Stomach (tissue), 19 donors: ENCODE data around the gene SRSF1. TPM values are rescaled to one million over a fixed set of nuclear protein-coding genes. Genes with fewer than 3 reads are reported as not detected.

Source experiments
- DNase-seq, 2 donors: peaks; one replicate each; pipeline versions ENCODE4 v3.0.0 to v3.0.0-alpha.2; 2013 to 2019
- H3K27ac ChIP-seq, 5 donors: fragments of 200-600 bp in 4 of 5; sonication (generic) in 4 of 5; one replicate each; pipeline ENCODE4 v1.5.1; 2013 to 2019; ENCODE audit warnings: mild to moderate bottlenecking in 1 of 5, moderate library complexity in 1 of 5
- H3K27me3 ChIP-seq, 3 donors: fragments of 200-600 bp; sonication (generic); one replicate each; pipeline ENCODE4 v1.5.1; 2017 to 2019; ENCODE audit warnings: mixed run types in 1 of 3
- H3K36me3 ChIP-seq, 4 donors: fragments of 200-600 bp; sonication (generic); 1 replicate in 3 of 4; 2 replicates in 1 of 4; pipeline ENCODE4 v1.5.1; 2016 to 2019
- H3K4me1 ChIP-seq, 4 donors: fragments of 200-600 bp; sonication (generic); one replicate each; pipeline ENCODE4 v1.5.1; 2016 to 2019
- H3K4me3 ChIP-seq, 4 donors: fragments of 200-600 bp; sonication (generic) in 3 of 4; one replicate each; pipeline ENCODE4 v1.5.1; 2016 to 2019; ENCODE audit warnings: mild to moderate bottlenecking in 1 of 4
- H3K9me3 ChIP-seq, 4 donors: fragments of 200-600 bp; sonication (generic); one replicate each; pipeline ENCODE4 v1.5.1; 2016 to 2019
- CTCF ChIP-seq, 7 experiments: fragments of 450-650 bp in 4 of 7; fragments of 200-600 bp in 3 of 7; sonication (generic) in 3 of 7; IDR thresholded peaks; one replicate each; pipeline ENCODE4 v1.5.1; 2016 to 2019; ENCODE audit warnings: antibody characterized with exemption in 7 of 7, control low read depth in 2 of 7, mild to moderate bottlenecking in 1 of 7
- EP300 ChIP-seq: sonication (generic); formaldehyde crosslinking; IDR thresholded peaks from one replicate; pipeline ENCODE4 v1.6.1; 2017; ENCODE audit warnings: antibody characterized with exemption
- POLR2A ChIP-seq, 4 donors: fragments of 450-650 bp; IDR thresholded peaks; one replicate each; pipeline ENCODE4 v1.6.1; 2016; ENCODE audit warnings: antibody characterized with exemption in 4 of 4, control low read depth in 2 of 4, mild to moderate bottlenecking in 1 of 4, moderate library complexity in 1 of 4
- POLR2AphosphoS5 ChIP-seq, 3 donors: sonication (generic); formaldehyde crosslinking; IDR thresholded peaks; one replicate each; pipeline ENCODE4 v1.6.1; 2016; ENCODE audit warnings: antibody characterized with exemption in 3 of 3
- WGBS, 5 donors: extraction: QIAGEN DNeasy Blood & Tissue Kit in 3 of 5; methylation state at CpG; one replicate each; pipeline versions ENCODE4 v1.1.5 to v1.1.7; 2013 to 2018; 5-methylcytosine and 5-hydroxymethylcytosine counted together
- intact Hi-C: fragments of 100-400 bp; cut with DNase I; formaldehyde crosslinking; loops from one replicate; pipeline ENCODE4 v1.15.1; 2023; ENCODE audit warnings: low total_unique reads
- long read RNA-seq, 10 donors: transcript quantifications; one replicate each; lab custom pipeline, GENCODE V29; 2026
- polyA plus RNA-seq, 3 donors: library from polyadenylated mRNA; stranded (reverse); fragments of 200-250 nt; gene quantifications; one replicate each; pipeline ENCODE4 v1.2.3, GENCODE V29; 2013
- total RNA-seq, 5 donors: library from RNA; depleted of rRNA; stranded (reverse); fragments of >200 nt; gene quantifications; one replicate each; pipeline versions ENCODE4 v1.1.0 to v1.2.3, GENCODE V29; 2014 to 2016
- donor health status: healthy with polysubstance abuse.
- donor health status: Bipolar disorder and iron deficiency.
- donor health status: healthy.

Gene SRSF1
- total RNA-seq = 100 to 1,000 TPM; 160 to 351 (median 242) TPM
- 10 to 100 TPM; 81.7 to 97.9 (median 84.0) TPM for polyA plus RNA-seq
- long read RNA-seq, donor 1, transcript SRSF1-201 (4 exons, 1,513 nt) = major isoform, 9 of 15 reads
- long read RNA-seq, donor 1, partial matches to known transcripts = 0 of 15 reads
- long read RNA-seq, donor 1, other reads (novel, unspliced or antisense) = 0 of 15 reads
- long read RNA-seq, donor 2, transcript SRSF1-204 (4 exons, 1,720 nt) = minor isoform, 10 of 41 reads
- long read RNA-seq, donor 2, transcript SRSF1-201 (4 exons, 1,513 nt) = major isoform, 24 of 41 reads
- long read RNA-seq, donor 2, transcript SRSF1-202 (2 exons, 689 nt) = minor isoform, 5 of 41 reads
- long read RNA-seq, donor 2, partial matches to known transcripts = 0 of 41 reads
- long read RNA-seq, donor 2, other reads (novel, unspliced or antisense) = 0 of 41 reads
- long read RNA-seq, donor 3, transcript SRSF1-204 (4 exons, 1,720 nt) = minor isoform, 9 of 30 reads
- long read RNA-seq, donor 3, transcript SRSF1-201 (4 exons, 1,513 nt) = major isoform, 16 of 30 reads
- long read RNA-seq, donor 3, partial matches to known transcripts = 0 of 30 reads
- long read RNA-seq, donor 3, other reads (novel, unspliced or antisense) = 0 of 30 reads
- long read RNA-seq, donor 4, partial matches to known transcripts = 0 of 5 reads
- long read RNA-seq, donor 4, other reads (novel, unspliced or antisense) = 0 of 5 reads
- long read RNA-seq, donor 5, transcript SRSF1-201 (4 exons, 1,513 nt) = major isoform, 37 of 55 reads
- long read RNA-seq, donor 5, transcript SRSF1-205 (3 exons, 3,117 nt) = minor isoform, 8 of 55 reads
- long read RNA-seq, donor 5, transcript SRSF1-204 (4 exons, 1,720 nt) = minor isoform, 7 of 55 reads
- long read RNA-seq, donor 5, partial matches to known transcripts = 0 of 55 reads
- long read RNA-seq, donor 5, other reads (novel, unspliced or antisense) = 0 of 55 reads
- long read RNA-seq, donor 6, transcript SRSF1-201 (4 exons, 1,513 nt) = major isoform, 45 of 100 reads
- long read RNA-seq, donor 6, transcript SRSF1-204 (4 exons, 1,720 nt) = minor isoform, 16 of 100 reads
- long read RNA-seq, donor 6, transcript SRSF1-205 (3 exons, 3,117 nt) = minor isoform, 12 of 100 reads
- long read RNA-seq, donor 6, transcript SRSF1-202 (2 exons, 689 nt) = minor isoform, 9 of 100 reads
- long read RNA-seq, donor 6, partial matches to known transcripts = 5 of 100 reads
- long read RNA-seq, donor 6, other reads (novel, unspliced or antisense) = 13 of 100 reads
- long read RNA-seq, donor 7, transcript SRSF1-205 (3 exons, 3,117 nt) = minor isoform, 6 of 62 reads
- long read RNA-seq, donor 7, transcript SRSF1-201 (4 exons, 1,513 nt) = major isoform, 47 of 62 reads
- long read RNA-seq, donor 7, partial matches to known transcripts = 0 of 62 reads
- long read RNA-seq, donor 7, other reads (novel, unspliced or antisense) = 0 of 62 reads
- long read RNA-seq, donor 8, transcript SRSF1-205 (3 exons, 3,117 nt) = minor isoform, 9 of 54 reads
- long read RNA-seq, donor 8, transcript SRSF1-204 (4 exons, 1,720 nt) = minor isoform, 9 of 54 reads
- long read RNA-seq, donor 8, transcript SRSF1-201 (4 exons, 1,513 nt) = major isoform, 32 of 54 reads
- long read RNA-seq, donor 8, partial matches to known transcripts = 0 of 54 reads
- long read RNA-seq, donor 8, other reads (novel, unspliced or antisense) = 0 of 54 reads
- long read RNA-seq, donor 9, transcript SRSF1-205 (3 exons, 3,117 nt) = minor isoform, 5 of 32 reads
- long read RNA-seq, donor 9, transcript SRSF1-201 (4 exons, 1,513 nt) = major isoform, 22 of 32 reads
- long read RNA-seq, donor 9, partial matches to known transcripts = 0 of 32 reads
- long read RNA-seq, donor 9, other reads (novel, unspliced or antisense) = 0 of 32 reads
- long read RNA-seq, donor 10, transcript SRSF1-202 (2 exons, 689 nt) = minor isoform, 5 of 24 reads
- long read RNA-seq, donor 10, transcript SRSF1-204 (4 exons, 1,720 nt) = major isoform, 8 of 24 reads
- long read RNA-seq, donor 10, transcript SRSF1-201 (4 exons, 1,513 nt) = minor isoform, 7 of 24 reads
- long read RNA-seq, donor 10, partial matches to known transcripts = 0 of 24 reads
- long read RNA-seq, donor 10, other reads (novel, unspliced or antisense) = 0 of 24 reads

GRCh38 chr17:58006924-58007780 is at the start of gene SRSF1:
SRSF1 (minus strand) TSS chr17:58007246; CDS start chr17:58007137, 109 bp downstream.
- Histone ChIP-seq H3K36me3 (peaks cover 30 to 39% (median 37%) of the 10 kb centered on the region in 4 donors), H3K27me3 (no peaks in the 10 kb centered on the region), H3K4me3 (peak within 1 kb of the TSS; percentile 81 to 95 (median 86)), H3K4me1 (peaks cover 35 to 49% (median 42%) of the 10 kb centered on the region in 4 donors), H3K27ac (peak within 1 kb of the TSS; percentile 97 to 100 (median 99)), H3K9me3 (no peaks in the 10 kb centered on the region)
- TF ChIP-seq POLR2AphosphoS5 (IDR thresholded peaks at IDR 0.05) = peak; percentile 98 to 99 (median 99)
- peak in 2 of 4 donors; percentile 69 to 94 for TF ChIP-seq POLR2A (IDR thresholded peaks at IDR 0.05)
- peak; percentile 50 for TF ChIP-seq EP300
- TF ChIP-seq CTCF (IDR thresholded peaks at IDR 0.05) = no peak
- DNase-seq = peak; percentile 97 to 99
- intact Hi-C loops = no loop called here
- 0% methylated on average over 77 to 86 of the region's 86 CpGs for WGBS, 5 donors

GRCh38 chr17:58056476-58056875 is 49.4 kb upstream of the SRSF1 start:
- Histone ChIP-seq H3K27me3 (peaks cover 0 to 6% (median 0%) of the 10 kb centered on the region in 3 donors), H3K4me3 (no peak overlapping the region), H3K4me1 (peaks cover 0 to 14% (median 4%) of the 10 kb centered on the region in 4 donors), H3K27ac (no peak overlapping the region), H3K36me3 (no peaks in the 10 kb centered on the region), H3K9me3 (no peaks in the 10 kb centered on the region)
- no peak for TF ChIP-seq POLR2AphosphoS5 (IDR thresholded peaks at IDR 0.05)
- no peak for TF ChIP-seq POLR2A (IDR thresholded peaks at IDR 0.05)
- TF ChIP-seq EP300 = no peak
- intact Hi-C loops = no loop called here
- DNase-seq = no peak

- intact Hi-C loops = no loop called here
- H3K4me3 ChIP-seq = no peak overlapping the region
- DNase-seq = no peak
- H3K9me3 ChIP-seq = no peaks in the 10 kb centered on the region
- no peaks in the 10 kb centered on the region for H3K36me3 ChIP-seq
- H3K27ac ChIP-seq = no peak overlapping the region
- no peaks in the 10 kb centered on the region for H3K4me1 ChIP-seq
- TF ChIP-seq POLR2AphosphoS5 (IDR thresholded peaks at IDR 0.05) (no peak), POLR2A (IDR thresholded peaks at IDR 0.05) (no peak)
- 78 to 82% (median 79%) methylated on average over 6 of the region's 6 CpGs for WGBS, 5 donors
- H3K27me3 ChIP-seq = peaks cover 0 to 2% (median 0%) of the 10 kb centered on the region in 3 donors
Observed at GRCh38 chr17:58054641-58055040, 47.6 kb upstream of the SRSF1 start.
